Hepatocyte (in vitro differentiated cells): ENCODE measurements around the gene TIAL1. TPM values are rescaled to one million over a fixed set of nuclear protein-coding genes. Genes with fewer than 3 reads are reported as not detected.

ENCODE experiments used
- DNase-seq: peaks from one replicate; pipeline ENCODE4 v3.0.0-alpha.2; 2016; ENCODE audit warnings: low spot score
- H2AFZ ChIP-seq: fragments of 200-600 bp; sonication (generic); 2 replicates; pipeline ENCODE4 v1.6.0; 2016; ENCODE audit warnings: antibody characterized with exemption, mild to moderate bottlenecking
- H3K27ac ChIP-seq: fragments of 200-600 bp; sonication (generic); 2 replicates; pipeline ENCODE4 v1.5.1; 2016; ENCODE audit warnings: mild to moderate bottlenecking
- H3K27me3 ChIP-seq: fragments of 200-600 bp; sonication (generic); 2 replicates; pipeline ENCODE4 v1.6.1; 2016
- H3K36me3 ChIP-seq: fragments of 200-600 bp; sonication (generic); replicated peaks from 2 replicates; pipeline ENCODE4 v1.5.1; 2016; ENCODE audit warnings: low read depth; ENCODE audit not compliant: insufficient read depth
- H3K4me1 ChIP-seq: fragments of 200-600 bp; sonication (generic); 2 replicates; pipeline ENCODE4 v1.5.1; 2016; ENCODE audit warnings: mild to moderate bottlenecking, moderate library complexity; ENCODE audit not compliant: insufficient read depth
- H3K4me2 ChIP-seq: fragments of 200-600 bp; sonication (generic); 2 replicates; pipeline ENCODE4 v1.6.0; 2016
- H3K4me3 ChIP-seq: fragments of 200-600 bp; sonication (generic); 2 replicates; pipeline ENCODE4 v1.5.1; 2016; ENCODE audit warnings: mild to moderate bottlenecking
- H3K79me2 ChIP-seq: fragments of 200-600 bp; sonication (generic); 2 replicates; pipeline ENCODE4 v1.6.0; 2017; ENCODE audit warnings: mild to moderate bottlenecking
- H3K9me2 ChIP-seq: fragments of 200-600 bp; sonication (generic); replicated peaks from 2 replicates; pipeline ENCODE4 v1.6.0; 2017; ENCODE audit warnings: mild to moderate bottlenecking; ENCODE audit not compliant: insufficient read depth
- H3K9me3 ChIP-seq: fragments of 200-600 bp; sonication (generic); 2 replicates; pipeline ENCODE4 v1.5.1; 2016; ENCODE audit warnings: low read depth, mild to moderate bottlenecking
- H4K20me1 ChIP-seq: fragments of 200-600 bp; sonication (generic); 2 replicates; pipeline ENCODE4 v1.6.0; 2016; ENCODE audit warnings: mild to moderate bottlenecking; ENCODE audit not compliant: insufficient read depth, poor library complexity, severe bottlenecking
- EZH2 ChIP-seq: fragments of 200-600 bp; sonication (generic); IDR thresholded peaks from 2 replicates; pipeline ENCODE4 v1.6.1; 2016; ENCODE audit warnings: antibody characterized with exemption, mild to moderate bottlenecking, borderline replicate concordance
- EZH2phosphoT487 ChIP-seq: fragments of 200-600 bp; sonication (generic); IDR thresholded peaks from one replicate; pipeline ENCODE4 v1.6.1; 2018; ENCODE audit warnings: antibody characterized with exemption, mild to moderate bottlenecking, low read depth, moderate library complexity; ENCODE audit not compliant: unreplicated experiment, severe bottlenecking
- WGBS: methylation state at CpG from one replicate; pipeline ENCODE4 v1.1.6; 2016; ENCODE audit warnings: low lambda C conversion rate; ENCODE audit errors: missing lambda C conversion rate; 5-methylcytosine and 5-hydroxymethylcytosine counted together
- polyA plus RNA-seq: library from polyadenylated mRNA; unstranded; fragments of >200 nt; fragmentation: Nextera tagmentation; extraction: Ambion mirVana; gene quantifications from 2 replicates; pipeline ENCODE4 v1.2.1, GENCODE V29; 2016
- total RNA-seq: library from RNA; depleted of rRNA; stranded (reverse); fragments of >200 nt; gene quantifications from 2 replicates; pipeline ENCODE4 v1.2.3, GENCODE V29; 2014
- TF ChIP-seq, protein P1 (sequence below): fragments of 200-600 bp; sonication (generic); IDR thresholded peaks from 2 replicates; pipeline ENCODE4 v1.5.1; 2016; ENCODE audit warnings: antibody characterized with exemption, mild to moderate bottlenecking; ENCODE audit not compliant: poor library complexity

The TIAL1 gene
- total and polyA plus RNA-seq, 2 experiments from 2014 or later, result 36.4 to 74.4 TPM

GRCh38 chr10:119550827-119551226, 45.9 kb downstream of the TIAL1 start:
- Histone ChIP-seq H2AFZ (no peak overlapping the region), H3K4me1 (no peaks in the 10 kb centered on the region), H3K27me3 (peaks cover 12% of the 10 kb centered on the region), H4K20me1 (no peaks in the 10 kb centered on the region), H3K9me3 (no peaks in the 10 kb centered on the region), H3K9me2 (no peaks in the 10 kb centered on the region), H3K4me3 (no peak overlapping the region), H3K4me2 (no peak overlapping the region), H3K27ac (no peak overlapping the region), H3K79me2 (no peaks in the 10 kb centered on the region), H3K36me3 (no peaks in the 10 kb centered on the region)
- DNase-seq, result no peak
- 92% methylated on average over 4 of the region's 4 CpGs for WGBS
- TF ChIP-seq EZH2phosphoT487 (no peak), EZH2 (no peak)
- TF ChIP-seq, protein P1, sequence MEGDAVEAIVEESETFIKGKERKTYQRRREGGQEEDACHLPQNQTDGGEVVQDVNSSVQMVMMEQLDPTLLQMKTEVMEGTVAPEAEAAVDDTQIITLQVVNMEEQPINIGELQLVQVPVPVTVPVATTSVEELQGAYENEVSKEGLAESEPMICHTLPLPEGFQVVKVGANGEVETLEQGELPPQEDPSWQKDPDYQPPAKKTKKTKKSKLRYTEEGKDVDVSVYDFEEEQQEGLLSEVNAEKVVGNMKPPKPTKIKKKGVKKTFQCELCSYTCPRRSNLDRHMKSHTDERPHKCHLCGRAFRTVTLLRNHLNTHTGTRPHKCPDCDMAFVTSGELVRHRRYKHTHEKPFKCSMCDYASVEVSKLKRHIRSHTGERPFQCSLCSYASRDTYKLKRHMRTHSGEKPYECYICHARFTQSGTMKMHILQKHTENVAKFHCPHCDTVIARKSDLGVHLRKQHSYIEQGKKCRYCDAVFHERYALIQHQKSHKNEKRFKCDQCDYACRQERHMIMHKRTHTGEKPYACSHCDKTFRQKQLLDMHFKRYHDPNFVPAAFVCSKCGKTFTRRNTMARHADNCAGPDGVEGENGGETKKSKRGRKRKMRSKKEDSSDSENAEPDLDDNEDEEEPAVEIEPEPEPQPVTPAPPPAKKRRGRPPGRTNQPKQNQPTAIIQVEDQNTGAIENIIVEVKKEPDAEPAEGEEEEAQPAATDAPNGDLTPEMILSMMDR, result no peak

DNA sequence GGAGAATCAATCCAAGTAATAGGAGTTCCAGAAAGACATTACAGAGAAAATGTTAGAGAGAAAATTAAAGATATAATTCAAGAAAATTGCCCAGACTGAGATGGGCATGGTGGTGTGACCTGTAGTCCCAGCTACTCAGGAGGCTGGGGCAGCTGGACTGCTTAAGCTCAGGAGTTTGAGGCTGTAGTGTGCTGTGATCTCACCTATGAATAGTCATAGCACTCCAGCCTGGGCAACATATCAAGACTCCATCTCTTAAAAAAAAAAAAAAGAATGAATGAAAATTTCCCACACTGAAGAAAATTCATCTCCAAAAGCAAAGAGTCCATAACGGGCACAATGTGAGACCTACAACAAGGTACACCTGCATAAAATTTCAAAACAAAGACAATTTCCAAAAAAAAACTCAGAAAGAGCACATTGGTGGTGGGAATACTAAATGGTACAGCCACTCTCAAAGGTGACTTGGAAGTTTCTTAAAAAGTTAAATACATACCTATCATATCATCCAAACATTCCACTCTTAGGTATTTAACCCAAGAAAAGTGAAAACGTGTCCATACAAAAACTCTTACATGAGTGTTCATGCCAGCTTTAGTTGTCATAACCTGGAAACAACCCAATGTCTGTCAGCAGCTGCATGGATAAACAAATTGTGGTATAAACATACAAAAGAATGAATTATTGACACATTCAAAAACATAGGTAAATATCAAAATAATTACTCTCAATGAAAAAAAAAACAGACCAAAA, 47.3 kb downstream of the TIAL1 start:
- 75% methylated on average over 2 of the region's 2 CpGs for WGBS
- Histone ChIP-seq H3K27me3 (peaks cover 16% of the 10 kb centered on the region), H3K4me1 (no peaks in the 10 kb centered on the region), H3K9me2 (no peaks in the 10 kb centered on the region), H3K27ac (no peak overlapping the region), H2AFZ (no peak overlapping the region), H3K79me2 (no peaks in the 10 kb centered on the region), H3K4me2 (no peak overlapping the region), H3K9me3 (no peaks in the 10 kb centered on the region), H3K4me3 (no peak overlapping the region), H4K20me1 (no peaks in the 10 kb centered on the region), H3K36me3 (no peaks in the 10 kb centered on the region)
- DNase-seq, result no peak
- TF ChIP-seq EZH2phosphoT487 (no peak), EZH2 (no peak)
- TF ChIP-seq, protein P1, result no peak

DNA sequence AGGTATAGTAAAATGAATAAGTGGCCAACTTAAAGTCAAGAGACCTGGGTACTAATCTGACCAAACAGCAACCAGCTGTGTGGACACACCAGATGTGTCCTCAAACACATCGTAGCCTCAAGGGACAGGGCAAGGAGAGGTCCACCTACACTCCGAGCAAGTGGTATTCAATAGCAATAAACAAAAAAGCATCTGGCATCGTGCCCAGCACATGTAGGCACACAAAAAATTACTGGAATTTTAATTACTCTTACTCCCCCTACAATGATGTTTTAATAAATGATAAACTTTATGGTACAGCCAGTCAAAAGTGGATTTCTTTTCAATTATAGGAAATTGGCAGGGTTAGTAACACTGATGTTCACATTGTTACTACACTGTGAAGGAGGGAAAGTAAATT, 50.8 kb downstream of the TIAL1 start:
- peaks cover 42% of the 10 kb centered on the region for H3K27me3 ChIP-seq
- DNase-seq, result no peak
- peaks cover 18% of the 10 kb centered on the region for H3K4me1 ChIP-seq
- no peak overlapping the region for H3K4me3 ChIP-seq
- no peak overlapping the region for H3K4me2 ChIP-seq
- H2AFZ ChIP-seq, result no peak overlapping the region
- TF ChIP-seq EZH2phosphoT487 (no peak), EZH2 (no peak)
- TF ChIP-seq, protein P1, result no peak
- H3K79me2 ChIP-seq, result no peaks in the 10 kb centered on the region
- 50% methylated on average over 3 of the region's 3 CpGs for WGBS
- H3K9me3 ChIP-seq, result no peaks in the 10 kb centered on the region
- no peak overlapping the region for H3K27ac ChIP-seq
- H4K20me1 ChIP-seq, result no peaks in the 10 kb centered on the region
- no peaks in the 10 kb centered on the region for H3K36me3 ChIP-seq
- H3K9me2 ChIP-seq, result no peaks in the 10 kb centered on the region
